ENCODE measurements around the gene PLXNB2.

Gene PLXNB2

DNA sequence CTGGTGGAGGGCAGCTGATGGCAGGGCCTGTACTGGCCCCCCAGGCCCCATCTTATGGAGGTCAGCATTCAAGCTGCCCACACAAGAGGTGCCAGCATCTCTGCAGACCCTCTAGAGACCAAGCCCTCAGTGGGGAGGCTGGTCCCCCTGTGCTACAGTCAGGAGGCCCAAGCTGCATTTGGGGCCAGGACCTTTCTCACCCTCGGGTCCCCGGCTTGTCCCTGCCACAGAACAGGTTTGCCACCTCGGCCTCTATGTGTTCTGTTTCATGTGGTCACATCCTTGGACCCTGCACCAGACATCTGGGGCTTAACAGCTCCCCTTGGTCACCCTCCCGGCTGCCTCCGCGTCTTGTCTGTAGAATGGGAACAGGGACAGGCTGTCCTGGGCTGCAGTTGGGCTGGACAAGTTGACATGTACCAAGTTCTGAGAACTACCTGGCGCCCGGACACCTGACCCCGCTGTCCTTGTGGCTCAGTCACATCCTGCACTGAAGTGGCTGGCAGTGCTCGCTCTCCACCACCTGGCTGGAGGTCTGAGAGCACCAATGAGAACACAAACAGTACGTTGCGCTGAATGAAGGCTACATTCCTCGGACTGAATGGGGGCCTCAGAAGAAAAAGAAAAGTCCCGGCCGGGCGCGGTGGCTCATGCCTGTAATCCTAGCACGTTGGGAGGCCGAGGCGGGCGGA, 2.7 kb upstream of the PLXNB2 start:
- no peak for DNase-seq

DNA sequence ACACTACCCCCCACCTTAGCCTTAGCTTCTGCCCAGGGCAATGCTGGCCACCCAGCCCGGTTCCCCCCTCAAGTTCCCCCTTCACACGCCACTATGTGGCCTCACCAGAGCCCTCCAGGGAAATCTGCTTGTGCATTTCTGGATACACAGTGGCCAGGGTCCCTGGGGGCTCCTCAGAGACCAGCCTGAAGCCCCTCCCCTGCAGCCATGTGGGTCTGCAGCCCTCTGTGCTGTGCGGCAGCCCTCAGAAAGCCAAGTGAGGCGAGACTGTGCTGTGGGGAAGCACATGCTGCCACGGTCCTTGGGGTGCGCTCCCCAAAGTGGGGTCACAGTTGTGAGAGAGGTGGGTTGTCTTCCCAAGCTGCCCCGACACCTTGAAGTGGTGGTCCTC, 2.1 kb upstream of the PLXNB2 start:
- DNase-seq, result no peak

DNA sequence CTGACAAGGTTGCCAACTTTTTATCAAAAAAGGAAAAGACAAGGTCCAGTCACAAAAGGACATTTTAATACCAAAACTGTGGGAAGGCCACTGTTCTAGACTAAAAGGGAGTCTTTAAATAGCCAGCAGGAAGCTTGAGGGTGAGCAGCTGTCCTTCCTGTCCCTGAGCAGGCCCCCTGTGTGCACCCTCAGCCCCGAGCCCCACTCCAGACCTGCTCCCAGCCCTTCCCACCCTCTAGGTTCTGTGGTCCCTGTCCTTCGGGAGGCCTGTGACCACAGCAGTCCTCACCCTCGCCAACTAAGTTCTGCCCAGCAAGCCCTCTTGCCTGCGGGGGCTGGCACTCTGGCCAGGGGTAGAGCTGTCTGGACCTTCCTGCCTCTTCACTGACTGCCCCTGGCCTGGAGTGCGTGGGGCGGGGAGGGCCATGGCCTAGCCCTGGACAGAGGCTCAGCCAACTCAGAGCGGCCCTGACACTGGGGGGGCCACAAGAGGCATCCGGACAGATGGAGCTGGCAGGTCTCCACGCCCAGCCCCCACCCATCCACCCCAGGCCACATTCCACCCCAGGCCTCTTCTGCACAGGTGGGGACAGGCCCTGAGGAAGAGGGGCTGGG, 1.6 kb upstream of the PLXNB2 start:
- no peak for DNase-seq

DNA sequence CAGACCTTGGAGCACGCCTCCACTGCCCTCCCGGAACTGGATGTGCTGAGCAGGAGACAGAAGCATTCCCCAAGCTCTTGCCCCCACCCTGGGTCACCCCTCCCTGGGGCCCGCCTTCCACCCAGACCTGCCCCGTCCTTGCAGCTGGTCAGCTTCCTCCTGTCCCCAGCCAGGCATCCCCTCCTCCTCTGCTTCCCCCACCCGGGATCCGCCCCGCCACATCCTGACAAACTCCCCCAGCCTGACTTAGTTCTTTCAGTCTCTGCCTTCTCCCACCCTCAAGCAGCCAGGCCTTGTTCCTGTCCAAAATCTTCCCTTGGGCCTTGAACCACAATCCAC, 1.1 kb upstream of the PLXNB2 start:
- DNase-seq, result no peak

DNA sequence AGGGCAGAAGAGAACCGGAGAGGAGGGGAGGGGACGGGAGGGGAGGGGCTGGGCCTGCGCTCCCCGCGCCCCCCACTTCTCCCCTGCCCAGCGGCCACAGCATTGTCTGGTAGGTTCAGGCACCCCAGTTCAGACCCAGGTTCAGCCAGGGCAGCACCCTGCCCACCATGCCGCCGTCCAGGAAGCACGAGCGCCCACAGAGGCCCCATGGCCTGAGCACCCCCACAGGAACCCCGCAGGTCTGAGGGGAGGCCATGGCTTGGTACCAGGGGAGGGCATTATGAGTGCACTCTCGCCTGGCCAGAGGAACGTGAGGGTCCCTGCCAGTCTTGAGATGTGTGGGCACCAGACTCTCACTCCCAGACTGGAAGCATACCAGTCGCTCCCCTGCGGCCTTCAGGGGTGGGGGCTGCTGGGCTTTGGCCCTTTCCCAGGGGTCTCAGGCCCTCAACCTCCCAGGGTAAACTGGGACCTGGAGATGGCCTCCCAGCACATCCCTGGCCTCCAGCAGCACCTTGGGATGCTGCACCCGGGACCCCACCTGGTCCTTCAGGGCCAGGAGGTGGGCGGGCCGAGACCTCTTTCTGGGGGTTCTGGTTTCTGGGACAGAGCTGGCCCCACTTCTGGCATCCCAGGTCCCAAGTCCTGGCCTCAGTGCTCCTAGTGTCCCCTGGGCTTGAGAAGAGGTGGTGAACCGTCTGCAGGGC, 597 bp upstream of the PLXNB2 start:
- no peak for DNase-seq

DNA sequence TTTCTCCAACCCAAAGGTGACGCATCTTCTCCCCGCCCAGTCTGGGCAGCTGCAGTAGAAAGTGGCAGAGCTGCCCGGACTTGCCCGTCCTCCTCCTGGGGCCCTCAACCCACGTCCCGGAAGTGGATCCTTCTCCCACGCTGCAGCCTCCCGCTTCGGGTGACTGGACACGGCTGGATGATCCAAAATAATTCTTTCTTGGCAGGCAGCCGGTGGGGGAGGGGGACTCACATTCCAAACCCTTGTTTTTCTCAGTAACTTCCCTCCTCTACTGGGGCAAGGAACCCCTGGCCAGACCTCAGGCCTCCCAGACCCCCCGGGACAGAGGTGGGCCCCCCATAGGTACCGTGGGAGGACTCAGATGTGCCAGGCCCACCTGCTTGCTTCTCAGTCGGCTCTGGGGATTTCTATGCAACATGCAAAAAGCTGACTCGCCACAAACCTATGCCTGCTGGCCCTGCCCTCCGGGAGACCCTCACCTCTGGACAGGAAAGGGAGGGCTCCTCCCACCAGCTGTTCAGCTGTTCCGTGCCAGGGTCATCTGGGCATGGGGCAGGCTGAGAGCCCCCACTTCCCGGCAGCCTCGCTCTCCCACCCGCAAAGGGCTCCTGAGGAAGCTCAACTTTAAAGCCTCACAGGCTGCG, 1.4 kb downstream of the PLXNB2 start:
- DNase-seq, result peak; percentile 22

DNA sequence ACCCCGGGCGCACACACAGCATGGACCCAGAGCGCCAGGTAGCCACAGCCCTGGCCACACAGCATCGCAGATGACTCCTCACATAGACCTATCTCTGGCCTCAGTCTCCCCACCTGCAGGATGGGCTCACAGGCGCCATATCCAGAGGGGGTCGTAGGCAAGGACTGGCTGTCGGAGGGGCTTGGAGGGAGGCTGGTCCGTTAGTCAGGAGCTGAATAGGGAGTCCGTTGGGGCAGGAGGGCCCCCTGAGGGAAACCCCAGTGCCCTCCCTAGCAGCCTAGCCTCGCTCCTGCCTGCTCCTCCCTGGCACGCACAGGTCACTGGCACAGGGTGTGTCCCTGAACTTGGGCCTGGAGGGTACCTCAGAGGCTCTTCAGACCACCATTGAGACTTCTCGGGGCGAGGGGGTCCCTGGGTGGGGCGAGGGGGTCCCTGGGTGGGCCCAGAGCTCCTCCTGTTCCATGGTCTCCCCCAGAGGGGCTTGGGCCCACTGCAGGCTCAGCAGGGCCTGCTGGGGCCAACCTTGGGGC, 2.0 kb downstream of the PLXNB2 start:
- DNase-seq, result no peak

DNA sequence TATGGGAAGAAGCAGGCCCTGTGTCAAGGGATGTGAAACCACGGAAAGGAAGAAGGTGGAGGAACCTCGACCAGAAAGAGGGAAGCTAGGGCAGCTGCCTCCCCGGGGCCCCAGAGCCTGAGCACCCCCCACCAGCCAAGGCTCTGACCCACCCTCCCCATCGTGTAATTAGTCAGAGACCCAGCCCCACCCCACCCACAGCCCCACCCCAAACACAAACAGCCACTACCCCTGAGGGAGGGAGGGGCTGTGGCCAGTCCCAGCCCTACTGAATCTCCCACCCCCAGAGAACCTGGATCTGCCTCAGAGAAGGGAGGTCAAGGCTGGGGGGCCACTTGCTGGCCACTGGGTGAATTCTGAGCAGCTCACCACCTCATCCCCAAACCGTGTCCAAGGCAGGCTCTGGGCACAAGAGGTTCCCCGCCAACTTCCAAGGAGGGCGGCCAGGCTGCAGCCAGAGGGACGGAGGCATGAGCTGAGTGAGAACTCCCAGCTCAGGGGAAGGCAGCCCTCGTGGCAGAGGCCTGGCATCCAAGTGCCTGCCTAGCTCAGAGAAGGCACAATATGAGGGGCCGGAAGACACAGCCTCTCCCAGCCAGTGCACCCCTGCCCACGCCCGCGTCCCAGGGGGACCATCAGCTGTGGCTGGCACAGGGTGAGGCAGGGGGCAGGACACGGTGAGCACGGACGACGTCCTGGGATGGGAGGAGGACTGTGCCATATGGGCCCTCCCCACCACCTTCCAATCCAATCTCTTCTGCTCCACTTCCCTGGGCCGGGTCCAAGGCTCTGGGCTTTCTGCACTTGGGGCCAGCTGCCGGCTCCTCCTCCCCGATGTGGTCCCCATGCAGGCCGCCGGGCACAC, 2.7 kb downstream of the PLXNB2 start:
- no peak for DNase-seq

DNA sequence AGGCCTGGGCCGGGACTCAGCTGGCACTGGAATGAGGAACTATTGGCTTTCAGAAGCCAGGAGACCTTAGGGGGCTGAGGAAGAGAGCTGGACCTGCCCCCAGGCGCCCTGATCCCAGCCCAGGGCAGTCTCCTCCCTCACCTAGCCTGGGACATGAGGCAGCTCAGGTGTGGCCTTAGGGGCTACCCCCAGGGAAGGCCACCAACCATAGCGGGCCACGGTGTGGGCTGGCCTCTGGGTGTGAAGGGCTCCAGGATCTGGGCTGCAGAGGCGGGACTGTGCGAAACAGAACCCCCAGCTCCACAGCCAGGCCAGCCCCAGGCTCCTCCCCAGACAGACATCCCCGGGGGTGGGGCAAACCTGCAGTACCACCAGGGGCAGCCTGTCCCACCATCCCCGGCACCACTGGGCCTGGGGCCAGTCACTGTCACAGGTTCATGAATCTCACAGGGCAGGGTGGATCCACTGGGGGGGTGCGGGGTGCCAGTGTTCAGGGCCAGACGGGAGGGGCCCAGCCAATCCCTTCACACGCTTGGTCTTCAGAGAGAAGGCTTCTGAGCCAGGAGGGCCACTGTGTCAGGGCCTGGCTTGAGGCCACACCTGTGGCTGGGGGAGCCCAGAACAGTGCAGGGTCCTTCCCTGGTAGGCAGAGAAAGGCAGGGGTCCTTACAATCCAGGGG, 3.5 kb downstream of the PLXNB2 start:
- DNase-seq, result no peak

DNA sequence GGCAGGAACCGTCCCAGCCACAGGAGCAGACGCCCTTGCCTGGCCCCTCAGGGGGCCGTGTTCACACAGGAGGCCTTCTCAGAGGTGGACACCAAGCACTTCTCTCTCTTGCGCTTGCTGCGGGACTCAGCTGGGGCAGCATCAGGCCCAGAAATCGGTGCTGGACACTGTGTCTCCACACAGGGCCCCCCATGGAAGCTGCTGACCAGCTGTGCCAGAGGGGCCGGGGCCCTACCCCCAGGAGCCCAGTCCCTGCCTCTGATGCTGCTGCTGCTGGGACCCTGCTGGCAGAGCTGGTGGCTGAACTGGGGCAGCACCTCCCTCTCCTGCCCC, 4.0 kb downstream of the PLXNB2 start:
- no peak for DNase-seq

DNA sequence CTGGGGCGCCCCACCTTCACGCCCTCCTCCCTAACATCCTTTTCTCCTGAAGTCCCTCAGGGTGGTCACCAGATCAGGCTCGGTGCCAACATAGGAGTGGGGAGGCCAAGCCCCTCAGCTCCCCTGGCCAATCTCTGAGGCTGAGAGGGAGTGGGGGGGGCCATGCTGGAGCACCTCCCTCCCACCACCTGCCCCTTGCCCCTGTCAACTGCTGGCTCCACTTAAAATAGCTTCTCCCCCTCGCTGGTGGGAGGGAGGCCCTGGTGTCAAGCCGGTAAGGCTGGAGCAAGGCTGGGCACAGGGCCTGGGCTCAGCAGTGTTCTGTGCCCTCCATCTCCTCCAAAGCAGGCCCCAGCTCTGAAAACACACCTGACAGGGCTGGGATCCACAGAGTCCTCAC, 4.9 kb downstream of the PLXNB2 start:
- DNase-seq, result no peak

DNA sequence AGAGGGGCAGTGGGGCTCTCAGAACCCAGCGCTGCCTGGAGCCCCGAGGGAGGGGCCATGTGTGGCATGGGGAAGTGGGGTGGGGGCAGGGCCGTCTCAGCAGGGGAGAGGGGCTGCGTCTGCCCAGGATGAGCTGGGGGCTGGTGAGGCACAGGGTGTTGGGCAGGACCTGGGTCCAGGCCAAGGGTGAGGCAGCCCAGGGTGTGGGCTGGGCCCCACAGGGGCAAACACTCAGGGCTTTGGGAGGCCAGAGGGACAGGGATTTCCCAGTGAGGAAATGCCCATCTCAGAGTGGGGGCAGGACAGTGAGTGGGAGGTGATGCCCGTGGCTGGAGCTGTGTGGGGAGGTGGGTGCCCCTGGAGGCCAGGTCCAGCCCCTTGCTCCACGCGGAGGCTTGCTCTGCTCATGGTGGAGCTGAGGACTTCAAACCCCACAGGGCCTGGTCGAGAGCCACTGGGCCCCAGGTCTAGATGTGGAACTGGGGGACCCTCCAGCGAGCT, 5.4 kb downstream of the PLXNB2 start:
- DNase-seq, result no peak

DNA sequence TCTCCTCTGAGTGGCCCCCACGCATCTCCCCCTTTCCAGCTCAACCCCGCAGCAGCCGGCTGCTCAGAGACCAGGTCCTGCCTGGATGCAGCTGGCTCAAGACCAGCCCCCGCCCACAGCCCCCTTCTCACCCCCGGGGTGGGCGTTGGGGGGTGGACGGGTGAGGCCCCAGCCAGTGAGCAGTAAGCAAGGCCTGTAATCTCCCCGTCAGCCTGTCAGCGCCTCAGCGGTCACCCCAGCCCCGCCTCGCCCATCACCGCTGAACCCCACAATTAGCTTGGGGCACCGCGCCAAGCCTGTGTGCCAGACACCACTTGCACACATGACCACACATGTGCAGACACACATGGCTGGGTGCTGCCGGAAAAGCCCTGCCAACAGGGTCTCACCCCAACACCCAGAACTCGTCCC, 5.9 kb downstream of the PLXNB2 start:
- DNase-seq, result no peak

DNA sequence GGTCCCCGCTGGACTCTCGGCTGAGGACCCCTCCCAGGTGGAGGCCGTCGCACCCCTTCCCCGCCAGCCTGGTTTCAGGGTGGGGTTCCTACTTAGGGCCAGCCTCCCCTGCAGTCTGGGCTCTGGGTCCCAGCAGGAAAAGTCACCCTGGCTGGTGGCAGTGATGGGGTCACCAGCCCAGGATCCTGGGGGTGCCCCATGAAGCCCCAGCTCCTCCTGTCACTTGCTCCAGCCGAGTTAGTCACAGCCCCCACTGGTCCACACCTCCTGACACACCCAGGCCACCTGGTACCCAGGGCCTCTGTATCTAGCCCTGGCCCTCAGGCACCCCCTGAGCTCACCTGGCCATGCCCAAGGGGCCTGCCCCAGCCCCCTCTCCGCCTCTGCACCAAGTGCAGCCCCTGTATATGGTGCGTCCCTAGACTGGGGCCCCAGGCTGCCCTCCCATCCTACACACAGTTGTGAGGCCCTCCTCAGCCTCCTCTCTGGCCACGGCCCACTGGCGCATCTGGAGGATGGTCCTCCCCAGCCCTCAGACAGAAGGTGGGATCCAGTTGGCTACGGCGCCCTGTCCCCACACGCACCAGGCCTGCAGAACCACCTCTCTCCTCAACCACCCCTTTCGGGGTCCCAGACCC, 6.7 kb downstream of the PLXNB2 start:
- no peak for DNase-seq

DNA sequence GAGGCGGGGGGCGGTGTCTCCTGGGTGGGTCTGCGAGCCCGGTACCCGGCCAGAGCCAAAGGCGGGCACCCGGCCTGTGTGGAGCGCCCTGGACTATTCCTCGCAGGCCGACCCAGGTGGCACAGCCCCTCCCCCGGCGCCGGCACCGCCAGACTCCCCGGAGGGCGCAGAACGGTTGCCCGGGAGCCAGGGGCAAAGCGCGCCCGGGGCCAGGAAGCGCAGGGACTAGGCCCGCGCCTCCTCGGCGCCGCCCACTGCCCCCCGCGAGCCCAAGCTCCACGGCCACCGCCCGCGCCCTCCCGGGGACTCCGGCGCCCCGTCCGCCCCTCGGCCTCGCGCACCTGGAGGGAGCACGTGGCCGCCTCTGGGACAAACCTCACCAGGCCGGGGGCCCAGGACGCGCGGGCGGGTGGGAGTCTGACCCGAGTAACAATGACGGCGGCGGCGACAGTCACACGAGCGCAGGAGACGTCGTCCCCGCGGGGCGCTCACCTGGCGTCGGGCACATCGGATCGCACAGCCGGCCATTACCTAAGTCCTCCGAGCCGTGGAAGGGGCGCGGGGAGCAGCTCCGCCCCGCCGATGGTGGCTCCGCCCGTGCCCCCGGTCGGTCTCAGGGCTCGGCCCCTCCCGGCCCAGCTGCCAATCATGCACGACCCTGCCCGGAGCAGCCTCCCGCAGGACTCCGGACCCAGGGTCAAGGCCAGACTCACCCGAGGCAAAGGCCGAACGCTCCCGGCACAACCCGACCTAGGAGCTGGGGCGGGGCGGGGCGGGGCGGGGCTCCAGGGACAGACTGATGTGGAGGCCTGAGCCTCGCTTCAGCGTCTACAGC, 7.4 kb downstream of the PLXNB2 start:
- DNase-seq, result no peak

DNA sequence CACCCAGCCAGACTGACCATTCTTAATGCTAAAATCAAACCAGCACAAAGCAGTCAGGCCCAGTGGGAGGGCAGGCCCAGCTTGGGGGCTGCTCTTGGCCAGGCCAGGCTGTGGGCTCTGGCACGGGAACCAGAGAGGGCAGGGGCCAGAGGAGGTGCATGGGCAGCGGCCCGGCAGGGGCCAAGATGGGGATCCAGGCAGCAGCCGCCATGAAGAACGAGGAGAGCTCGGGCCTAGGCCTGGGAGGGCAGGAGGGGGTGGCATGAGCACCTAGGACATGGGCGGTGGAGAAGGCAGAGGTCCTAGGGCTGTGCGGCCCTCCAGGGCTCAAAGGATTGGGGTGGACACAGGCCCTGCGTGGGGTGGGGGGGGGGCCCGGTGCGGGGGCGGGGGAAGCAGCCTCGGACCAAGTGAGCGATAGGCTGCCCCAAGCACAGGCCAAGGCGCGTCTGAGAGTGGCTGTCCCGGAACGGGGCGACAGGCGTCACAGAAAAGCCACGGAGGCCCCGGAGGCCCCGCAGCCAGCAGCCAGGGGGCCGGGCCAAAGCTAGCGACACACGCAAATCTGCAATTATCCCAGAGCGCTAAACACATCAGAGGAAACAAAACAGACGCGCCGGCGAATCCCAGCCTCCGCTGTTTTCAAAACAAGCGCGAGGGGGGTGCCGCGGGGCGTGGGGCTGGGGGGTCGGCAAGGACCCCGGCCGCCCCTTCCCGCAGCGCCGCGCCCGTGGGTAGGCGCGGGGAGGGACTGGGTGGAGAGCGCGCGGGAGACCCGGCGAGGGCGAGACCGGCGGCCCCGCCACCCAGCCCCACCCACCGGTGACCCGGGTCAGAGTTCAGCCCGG, 8.3 kb downstream of the PLXNB2 start:
- DNase-seq, result no peak

DNA sequence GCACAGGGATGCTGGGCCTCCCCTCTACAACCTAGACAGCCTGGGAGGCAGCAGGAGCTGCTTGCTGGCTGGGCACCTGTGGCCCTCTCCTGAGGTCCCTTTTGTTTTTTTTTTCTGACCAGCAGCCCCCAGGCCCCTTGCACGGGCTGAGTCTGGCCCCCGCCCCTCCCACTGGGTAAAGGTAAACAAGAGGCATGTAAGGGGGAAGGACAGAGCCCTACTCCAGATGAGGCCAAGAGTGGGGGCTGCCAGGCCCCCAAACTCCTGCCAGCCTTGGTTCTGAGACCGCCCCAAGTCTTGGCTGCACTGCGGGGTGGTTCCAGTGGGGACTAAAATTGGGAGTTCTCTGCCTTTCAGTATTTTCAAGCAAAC, 9.2 kb downstream of the PLXNB2 start:
- no peak for DNase-seq

DNA sequence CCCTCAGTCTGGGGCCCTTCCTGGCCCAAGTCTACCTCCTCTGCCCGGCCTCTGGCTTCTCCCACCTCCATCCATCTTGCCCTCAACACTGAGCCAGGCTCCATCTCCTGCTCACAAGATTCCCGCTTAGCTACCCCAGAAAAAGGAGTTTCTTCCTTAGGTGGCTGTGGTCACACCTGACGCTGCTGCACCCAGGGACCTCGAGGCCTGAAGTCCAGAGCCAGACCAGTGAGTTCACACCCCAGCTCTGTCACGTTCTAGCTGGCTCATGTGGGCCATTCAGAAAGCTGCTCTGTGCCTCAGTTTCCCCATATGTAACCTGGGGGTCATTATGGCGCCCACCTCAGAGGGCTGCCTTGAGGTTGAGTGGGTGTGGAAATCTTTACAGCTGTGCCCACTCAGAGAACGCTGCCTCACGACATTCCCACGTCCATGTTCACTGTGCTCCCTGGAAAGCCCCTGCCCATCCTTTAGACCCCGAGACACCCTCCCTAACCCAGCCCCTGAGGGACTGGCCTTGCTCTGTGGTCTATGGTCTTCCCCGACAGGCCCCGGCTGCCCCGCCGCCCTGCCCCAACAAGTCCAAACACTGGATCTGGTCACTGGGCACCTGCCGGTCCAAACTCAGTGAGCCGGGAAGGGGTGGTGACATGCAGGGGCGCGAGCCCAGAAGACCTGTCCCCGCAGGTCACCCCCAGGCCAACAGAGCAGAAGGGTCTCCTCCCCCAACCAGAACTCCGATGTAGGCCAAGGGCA, 9.8 kb downstream of the PLXNB2 start:
- no peak for DNase-seq
